ENCODE data around the gene SRRM4.

DNA sequence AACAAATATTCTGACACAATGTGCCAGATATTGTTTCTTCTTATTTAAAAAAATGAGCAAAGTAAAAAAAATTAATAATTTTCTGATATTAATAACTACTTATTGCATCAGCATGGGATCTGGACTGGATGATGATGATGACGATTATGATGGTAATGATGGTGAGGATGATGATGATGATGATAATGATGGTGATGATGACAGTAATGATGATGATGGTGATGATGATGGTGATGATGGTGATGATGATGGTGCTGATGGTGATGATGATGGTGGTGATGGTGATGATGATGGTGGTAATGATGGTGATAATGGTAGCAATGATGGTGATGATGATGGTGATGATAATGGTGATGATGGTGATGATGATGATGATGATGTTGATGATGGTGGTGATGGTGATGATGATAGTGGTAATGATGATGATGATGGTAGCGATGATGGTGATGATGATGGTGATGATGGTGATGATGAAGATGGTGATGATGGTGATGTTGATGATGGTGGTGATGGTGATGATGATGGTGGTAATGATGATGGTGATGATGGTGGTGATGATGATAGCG, 94.0 kb downstream of the SRRM4 start:
- TF ChIP-seq EP300 (IDR thresholded peaks at IDR 0.05) (no peak), POLR2A (IDR thresholded peaks at IDR 0.05) (no peak)
- TF ChIP-seq, protein P1, sequence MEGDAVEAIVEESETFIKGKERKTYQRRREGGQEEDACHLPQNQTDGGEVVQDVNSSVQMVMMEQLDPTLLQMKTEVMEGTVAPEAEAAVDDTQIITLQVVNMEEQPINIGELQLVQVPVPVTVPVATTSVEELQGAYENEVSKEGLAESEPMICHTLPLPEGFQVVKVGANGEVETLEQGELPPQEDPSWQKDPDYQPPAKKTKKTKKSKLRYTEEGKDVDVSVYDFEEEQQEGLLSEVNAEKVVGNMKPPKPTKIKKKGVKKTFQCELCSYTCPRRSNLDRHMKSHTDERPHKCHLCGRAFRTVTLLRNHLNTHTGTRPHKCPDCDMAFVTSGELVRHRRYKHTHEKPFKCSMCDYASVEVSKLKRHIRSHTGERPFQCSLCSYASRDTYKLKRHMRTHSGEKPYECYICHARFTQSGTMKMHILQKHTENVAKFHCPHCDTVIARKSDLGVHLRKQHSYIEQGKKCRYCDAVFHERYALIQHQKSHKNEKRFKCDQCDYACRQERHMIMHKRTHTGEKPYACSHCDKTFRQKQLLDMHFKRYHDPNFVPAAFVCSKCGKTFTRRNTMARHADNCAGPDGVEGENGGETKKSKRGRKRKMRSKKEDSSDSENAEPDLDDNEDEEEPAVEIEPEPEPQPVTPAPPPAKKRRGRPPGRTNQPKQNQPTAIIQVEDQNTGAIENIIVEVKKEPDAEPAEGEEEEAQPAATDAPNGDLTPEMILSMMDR (IDR thresholded peaks at IDR 0.05) = no peak
